ELR (cell line): ENCODE data around the gene TSPAN7.
A peak's percentile ranks its signal among the peaks of the same experiment; 100 is the strongest.

Source experiments
- DNase-seq: peaks from one replicate; pipeline ENCODE4 v3.0.0-alpha.2; 2015; ENCODE audit warnings: low read depth

The TSPAN7 gene, protein sequence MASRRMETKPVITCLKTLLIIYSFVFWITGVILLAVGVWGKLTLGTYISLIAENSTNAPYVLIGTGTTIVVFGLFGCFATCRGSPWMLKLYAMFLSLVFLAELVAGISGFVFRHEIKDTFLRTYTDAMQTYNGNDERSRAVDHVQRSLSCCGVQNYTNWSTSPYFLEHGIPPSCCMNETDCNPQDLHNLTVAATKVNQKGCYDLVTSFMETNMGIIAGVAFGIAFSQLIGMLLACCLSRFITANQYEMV

DNA sequence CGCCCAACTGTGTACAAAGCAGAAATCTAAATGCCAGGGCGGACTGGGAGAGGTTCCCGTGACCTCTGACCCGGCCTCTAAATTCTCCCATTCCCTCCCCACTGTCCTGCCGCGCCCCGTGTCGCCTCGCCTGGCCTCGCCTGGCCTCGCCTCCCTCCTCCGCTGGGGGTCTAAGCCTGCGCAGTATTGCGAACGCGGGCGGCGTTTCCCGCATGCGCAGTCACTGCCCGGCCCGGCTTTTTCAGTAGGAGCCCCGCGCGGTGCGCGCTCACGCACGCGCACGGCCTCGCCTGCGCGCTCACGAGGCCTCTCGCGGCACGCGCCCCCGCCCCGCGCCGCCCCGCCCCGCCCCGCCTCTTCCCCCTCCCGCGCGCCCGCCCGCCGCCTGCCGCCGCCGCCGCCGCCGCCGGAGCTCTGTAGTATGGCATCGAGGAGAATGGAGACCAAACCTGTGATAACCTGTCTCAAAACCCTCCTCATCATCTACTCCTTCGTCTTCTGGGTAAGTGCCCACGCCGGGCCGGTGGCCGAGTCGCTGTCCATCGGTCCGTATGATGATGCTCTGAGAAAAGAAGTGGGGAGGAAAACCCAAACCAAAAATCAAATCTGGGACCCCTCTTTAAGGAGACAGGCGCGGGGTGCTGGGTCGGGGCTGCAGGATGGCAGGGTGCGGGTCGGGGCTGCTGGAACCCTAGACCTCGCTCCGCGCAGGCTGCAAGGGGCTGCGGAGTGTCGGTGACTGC is at the start of gene TSPAN7:
Gene TSPAN7 (plus strand): TSS at position 417 of the 743 bp plus-strand sequence. CDS start 5 bp downstream, at position 422.
- DNase-seq = peak; percentile 66

DNA sequence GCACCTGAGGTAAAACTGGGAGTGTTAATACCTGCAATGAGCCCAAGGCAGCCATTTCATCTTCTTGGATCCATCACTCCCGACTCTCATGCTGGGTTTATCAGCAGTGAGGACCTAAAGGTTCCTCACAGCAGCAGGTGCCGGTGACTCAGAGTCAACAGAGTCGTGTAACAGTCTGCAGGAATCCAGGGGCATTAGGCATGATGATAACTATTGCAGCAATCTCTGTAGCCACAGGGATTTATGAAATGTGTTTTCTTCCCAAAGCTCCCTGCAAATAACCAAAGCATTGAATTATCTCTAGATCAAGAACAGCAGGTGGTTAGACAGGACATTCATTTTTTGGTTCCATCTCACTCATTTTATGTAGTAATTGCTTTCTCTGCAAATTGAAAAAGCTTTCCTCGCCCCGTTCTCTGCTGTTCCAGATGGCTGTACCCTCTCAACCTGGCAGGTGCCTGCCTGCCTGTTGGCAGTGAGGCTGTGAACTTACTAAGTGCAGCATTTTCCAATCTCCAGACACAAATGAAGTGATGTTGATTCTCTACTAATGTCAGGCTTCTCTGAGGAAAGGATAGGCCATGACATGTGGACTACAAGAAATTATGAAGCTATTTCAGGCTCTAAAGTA is 48.1 kb upstream of the TSPAN7 start:
- no peak for DNase-seq

DNA sequence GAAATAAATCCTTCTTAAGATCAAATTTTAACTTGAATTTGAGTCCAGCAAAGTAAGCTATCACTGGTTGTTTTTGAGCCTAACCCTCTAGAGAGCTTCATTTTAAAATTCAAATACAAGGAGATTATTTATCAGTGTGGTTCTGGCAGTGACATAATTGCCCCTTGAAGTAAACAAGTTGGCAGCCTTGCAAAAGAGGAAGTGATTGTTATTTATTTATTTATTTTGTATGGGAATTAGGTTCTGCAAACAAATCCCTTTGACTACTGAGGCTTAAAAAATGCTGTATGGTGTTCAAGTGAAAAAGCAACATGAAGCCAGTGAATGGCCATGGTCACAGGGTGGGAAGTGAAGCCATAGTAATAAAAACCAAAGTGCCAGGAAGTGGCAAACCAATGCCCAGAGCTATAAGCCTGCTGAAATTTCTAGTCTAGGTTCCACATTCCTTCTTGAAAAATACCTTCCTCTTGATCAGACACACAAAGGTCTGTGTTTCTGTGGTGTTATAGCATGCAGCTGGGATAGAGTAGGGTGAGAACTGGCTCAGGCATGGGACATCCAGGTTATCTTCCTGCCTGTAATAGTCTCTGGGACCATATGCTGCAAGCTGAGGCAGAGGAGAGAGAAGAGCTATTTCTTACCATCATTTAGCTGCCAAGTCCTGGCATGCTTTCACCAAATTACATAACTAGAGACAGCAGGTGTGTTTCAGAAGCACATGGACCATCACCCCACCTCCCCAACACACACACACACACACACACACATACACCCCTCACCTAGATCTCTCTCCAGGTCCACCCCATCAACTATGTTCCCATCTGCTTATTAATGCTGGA is 47.1 kb upstream of the TSPAN7 start:
- no peak for DNase-seq

DNA sequence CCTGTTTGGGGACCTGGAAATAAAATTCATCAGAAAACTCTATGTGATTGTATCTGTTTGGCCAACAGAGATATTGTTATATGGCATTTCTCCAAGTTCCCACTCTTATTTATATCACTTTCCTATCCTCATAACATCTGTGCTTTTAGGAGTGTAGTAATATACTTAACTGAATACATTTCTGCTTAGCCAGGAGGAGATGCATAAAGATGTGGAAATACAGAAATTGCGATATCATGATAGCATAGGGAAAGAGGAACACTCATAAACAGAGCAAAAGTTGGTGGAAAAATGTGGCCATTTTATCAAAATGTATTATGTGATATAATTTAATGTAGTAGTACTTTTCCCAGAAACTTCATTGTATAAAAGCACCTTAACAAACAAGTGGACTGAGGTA is 46.1 kb upstream of the TSPAN7 start:
- DNase-seq = no peak

DNA sequence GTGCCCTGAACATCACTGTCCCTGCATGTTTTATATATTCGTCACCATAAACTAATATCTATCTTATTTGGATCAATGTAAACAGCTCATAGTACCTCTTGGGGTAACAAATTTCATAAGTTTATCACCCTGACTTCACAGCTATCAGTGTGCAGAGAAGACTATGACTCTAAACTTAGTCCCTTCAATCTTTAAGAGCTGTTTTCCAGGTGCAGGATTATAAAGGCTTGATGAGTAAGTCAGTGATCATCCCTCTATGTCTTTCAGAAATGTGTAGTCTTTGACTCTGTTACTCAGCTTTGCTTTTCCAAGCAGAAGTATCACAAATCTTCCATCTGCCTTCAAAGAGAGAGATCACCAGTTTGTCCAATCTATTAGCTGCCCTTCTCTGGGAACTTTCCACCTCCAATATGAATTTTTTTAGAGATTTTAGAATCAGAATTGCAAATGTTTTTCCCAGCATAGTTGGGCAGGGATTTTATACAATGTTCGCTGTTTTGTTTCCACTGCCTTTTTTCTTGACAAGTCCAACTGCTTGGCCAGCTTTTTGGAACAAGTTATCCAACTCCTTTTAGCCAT is 45.1 kb upstream of the TSPAN7 start:
- DNase-seq = no peak

DNA sequence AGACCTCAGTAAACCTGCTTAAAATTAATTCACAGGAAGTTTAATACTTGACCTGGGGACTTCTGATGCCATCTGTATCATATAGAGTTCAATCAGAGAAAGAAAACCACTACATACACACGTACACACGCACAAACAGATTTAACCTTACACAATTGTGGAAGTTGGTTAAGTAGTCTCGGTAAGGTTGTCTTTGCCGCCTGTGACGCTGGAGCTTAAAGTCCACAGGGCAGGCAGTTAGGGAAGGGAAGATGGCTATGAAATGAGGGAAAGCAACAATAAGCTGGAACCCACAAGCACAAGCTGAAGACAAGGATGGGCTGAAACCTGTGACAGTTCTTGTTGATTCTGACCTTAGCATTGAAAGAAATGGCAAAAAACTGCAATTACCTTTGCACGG is 41.7 kb upstream of the TSPAN7 start:
- DNase-seq = no peak

DNA sequence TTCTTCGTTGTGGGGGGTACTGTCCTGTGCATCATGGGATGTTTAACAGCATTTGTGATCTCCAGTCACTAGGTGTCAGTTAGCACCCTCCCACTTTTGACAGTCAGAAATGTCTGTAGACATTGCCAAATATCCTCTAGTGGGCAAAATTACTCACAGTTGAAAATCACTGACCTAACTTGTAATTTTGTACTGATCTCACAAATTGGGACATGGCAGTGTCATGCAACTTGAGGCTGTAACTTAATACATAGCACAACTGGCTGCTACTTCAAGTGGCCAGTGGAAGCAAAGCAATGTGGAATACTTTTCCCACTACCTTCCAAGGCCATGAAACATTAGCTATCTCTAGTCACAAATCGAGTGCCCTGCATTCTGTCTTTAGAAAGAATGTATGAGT is 23.2 kb upstream of the TSPAN7 start:
- no peak for DNase-seq

DNA sequence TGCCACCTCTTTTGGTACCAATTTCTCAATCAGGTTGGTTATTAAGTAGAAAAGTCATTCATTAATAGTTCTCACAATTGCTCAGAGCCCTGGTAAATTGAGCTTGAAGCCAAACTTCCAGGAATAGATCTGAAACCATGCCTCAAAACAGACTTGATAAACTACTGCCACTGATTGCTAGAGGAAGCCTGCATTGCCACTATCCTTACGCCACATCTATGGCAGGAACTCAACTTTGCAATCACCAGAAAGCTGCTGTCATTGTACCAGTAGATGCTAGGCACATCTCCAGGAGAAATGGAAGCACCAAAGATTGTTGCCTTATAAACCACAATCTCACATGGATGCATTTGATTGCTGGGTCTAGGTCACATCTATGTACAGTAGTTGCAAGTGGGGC is 21.6 kb upstream of the TSPAN7 start:
- no peak for DNase-seq

DNA sequence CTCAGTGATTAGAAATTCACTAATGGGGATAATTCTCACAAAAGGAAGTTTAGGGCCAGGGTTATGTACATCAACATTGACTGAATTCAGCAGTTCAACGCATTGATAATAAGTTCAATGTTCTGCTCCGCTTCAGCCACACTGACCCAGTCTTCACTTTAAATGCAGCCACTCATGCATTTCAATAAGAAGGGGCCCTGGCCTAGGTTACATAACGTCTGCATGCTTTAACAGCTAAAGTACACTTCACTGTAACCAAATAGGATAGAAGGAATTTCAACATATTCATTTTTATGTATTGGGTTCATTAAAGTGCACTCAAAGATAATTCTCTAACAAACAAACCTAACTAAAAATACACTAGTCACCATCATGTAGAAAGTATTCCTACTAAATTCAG is 12.8 kb upstream of the TSPAN7 start:
- DNase-seq = no peak

DNA sequence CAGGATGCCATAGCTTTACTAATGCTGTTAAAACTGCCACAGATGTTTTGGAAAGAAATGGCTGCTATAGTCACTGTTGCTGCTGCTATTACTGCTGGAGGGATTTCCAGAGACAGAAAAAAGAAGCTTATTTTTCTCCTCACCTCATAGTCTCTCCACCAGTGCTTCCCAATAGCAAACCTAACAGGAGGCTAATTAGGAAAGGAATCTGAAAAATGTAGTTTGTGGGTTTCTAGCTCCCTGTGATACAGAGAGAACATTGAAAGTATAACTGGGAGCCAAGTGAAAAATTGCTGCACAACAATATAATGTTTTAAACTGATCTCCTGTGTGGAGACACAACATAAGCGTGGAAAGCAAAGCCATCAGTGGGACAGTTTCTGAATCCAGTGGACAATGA is 8.6 kb upstream of the TSPAN7 start:
- DNase-seq = no peak

DNA sequence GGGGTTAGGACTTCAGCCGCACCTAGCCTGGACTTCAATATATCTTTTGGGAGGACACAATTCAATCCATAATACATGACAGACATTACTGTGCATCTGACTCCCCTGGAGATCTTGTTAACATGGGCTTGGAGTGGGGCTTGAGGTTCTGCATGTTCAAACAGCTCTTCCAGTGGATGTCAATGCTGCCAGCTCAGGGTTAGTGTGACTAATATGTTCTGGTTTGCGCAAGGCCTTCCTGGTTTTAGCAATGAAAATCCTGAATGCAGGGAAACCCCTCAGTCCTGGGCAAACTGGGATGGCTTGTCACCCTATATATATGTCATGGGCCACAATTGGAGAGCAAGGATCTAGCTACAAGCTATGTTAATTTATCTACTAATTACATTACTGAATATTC is 2.7 kb upstream of the TSPAN7 start:
- no peak for DNase-seq

DNA sequence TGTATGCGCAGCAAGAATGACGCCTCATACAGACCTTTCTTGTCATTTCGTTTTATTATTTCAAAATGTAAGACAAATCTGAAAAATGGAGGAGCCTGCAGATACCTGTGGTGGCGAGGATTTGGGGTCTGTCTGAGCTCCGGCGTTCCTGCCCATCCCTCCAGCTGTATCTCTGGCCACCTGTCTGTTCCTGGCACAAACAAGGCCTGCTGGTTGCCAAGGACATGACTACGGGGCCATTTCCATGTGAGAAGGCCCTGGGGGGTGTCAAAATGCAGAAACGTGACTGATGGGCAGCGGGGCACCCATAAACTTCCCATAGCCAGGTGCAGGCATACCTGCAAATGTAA is 591 bp upstream of the TSPAN7 start:
- DNase-seq = no peak

DNA sequence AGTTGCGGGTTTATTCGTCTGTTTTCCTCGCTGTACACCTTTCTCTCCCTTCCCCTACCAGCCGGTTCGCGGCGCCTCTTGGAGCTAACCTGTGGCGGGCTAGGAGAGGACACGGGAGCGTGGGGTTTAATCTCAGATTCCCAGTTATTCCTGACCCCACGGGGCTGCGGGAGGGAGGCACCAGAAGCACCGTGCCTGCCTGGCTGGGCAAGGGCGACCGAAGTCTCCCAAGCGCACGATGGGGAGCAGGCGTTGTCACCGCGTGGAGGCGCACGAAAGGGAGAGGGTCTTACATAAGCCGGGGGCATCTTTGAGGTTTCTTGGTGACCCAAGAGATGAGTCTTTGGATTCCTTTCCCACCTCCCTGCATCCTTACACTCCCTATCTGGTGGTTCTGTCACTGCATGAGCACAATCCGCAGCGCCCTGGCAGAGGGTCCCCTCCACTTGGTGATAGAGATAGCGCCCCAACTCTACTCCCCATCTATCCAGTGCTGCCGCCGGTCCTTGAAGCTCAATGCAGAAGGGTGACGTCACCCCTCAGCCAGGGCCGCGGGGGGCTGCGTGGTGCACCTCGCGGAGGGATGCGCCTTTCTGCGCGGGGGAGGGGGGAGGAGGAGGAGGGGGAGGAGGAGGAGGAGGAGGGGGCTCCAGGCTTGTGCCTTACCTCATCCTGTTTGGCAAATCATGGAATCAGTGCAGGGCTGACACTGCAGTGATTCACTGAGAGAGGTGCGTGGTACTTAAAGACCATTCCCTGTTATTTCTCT is 793 bp downstream of the TSPAN7 start:
- DNase-seq = no peak

DNA sequence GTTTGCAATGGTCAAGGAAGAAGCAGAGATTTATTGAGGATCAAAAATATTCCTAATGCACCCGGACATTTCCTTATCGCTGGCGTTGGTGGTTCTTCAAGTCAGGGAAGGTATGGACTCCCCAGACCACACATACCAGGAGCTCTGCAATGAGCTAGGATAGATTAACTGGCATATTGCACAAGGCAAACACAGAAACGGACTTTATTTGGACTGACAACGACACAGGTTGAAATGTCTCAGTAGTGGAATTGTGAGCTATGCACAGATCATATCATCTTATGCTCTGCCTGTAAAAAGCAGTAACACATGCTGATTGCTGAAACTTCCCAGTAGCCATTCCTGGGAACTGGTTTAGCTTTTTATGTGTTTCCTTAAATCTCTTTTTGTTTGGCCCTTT is 1.7 kb downstream of the TSPAN7 start:
- DNase-seq = no peak

DNA sequence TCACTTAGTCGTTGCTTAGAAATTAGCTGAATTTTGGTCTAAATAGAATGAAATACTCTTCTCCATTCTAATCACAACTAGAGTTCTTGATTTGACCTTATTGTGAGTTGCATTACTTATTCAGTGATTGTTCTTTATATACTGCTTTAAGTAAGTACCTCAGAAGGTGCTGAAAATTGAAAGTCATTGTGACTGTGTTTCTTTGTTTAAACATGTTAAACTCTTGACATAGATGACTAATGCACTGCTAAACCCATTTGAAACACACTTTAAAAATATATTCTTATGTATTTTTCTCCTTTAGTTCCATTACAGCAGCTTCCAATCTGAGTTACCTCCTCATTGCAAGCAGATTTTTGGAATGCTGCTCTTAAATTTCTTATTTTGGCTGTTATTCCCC is 9.1 kb downstream of the TSPAN7 start:
- no peak for DNase-seq

DNA sequence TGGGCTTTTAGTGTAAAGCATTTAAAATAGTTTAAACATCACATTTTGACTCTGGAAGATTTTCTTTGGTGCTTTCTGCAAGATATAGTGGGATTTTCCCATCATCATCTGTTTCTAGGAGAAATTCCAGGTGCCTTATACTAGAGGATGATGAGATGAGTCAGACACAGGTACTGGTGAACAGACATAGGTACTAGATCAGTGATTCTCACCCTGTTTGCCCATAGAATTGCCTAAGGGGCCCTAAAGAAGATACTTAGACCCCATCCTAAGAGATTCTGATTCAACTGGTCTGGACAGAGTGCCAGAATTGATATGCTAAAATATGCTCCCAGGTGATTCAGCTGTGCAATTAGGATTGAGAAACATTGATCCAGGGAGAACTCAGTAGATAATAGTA is 9.7 kb downstream of the TSPAN7 start:
- no peak for DNase-seq

DNA sequence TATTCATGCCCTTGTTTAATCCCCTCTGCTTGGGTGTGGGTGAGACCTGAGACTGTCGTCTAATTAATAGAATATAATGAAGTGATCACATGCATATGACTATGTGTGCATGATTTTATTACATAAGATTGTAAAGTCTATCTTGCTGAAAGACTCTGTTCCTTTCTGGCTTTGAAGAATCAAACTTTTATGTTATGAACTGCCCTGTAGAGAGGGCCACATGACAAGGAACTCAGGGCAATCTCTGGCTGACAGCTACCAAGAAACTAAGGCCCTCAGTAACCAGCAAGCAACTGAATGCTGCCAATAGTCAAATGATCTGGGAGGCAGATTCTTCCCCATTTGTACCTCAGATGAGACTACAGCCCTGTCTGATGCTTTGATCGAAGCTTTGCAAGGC is 13.5 kb downstream of the TSPAN7 start:
- DNase-seq = no peak

DNA sequence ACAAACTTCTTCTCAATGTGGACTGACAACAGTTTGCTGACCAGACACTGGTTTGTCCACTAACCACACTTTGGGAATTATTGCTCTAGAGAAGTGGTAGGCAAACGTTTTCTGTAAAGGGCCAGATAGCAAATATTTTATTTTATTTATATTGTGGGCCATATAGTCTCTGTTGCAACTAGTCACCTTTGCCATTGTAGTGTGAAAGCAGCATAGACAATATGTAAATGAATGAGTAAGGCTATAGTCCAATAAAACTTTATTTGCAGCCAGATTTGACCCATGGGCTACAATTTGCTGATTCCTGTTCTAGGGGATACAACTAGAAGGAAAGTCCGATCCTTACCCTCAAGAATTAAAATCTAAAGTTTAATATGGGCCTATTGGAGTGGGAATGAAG is 14.5 kb downstream of the TSPAN7 start:
- no peak for DNase-seq

DNA sequence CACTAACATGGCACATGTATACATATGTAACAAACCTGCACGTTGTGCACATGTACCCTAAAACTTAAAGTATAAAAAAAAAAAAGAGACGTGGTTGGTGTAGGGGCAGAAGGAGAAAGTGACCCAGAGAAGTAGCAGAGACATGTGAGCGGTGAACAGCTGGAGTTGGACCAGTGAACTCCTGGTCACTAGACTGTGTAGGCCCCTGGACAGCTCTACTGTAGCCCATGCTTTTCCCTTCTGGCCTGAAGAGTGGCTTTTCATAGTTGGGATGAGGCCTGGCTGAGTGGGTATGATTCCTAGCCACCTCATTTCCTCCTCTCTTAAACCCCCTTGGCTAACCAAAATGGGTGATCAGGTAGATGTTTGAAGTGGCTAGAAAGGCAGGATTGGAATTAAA is 16.4 kb downstream of the TSPAN7 start:
- DNase-seq = no peak

DNA sequence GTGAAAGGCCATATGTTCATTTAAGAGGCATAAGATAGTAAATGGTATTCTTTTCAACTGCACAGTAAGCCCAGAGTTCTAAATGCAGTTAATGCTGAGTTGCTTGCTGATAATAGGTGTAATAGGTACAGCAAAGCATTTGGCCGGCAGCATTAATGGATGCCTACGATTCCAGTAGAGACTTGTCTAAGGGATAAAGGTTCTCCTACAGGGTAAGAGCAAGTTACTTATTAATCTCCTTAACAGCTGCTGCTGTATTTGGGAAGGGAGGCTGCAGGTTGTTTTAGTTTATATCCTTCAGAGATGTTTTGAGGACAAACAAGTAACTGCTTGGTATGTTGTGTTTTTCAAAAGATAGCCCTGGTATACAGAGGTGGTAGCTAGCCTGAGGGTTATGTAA is 16.8 kb downstream of the TSPAN7 start:
- no peak for DNase-seq

DNA sequence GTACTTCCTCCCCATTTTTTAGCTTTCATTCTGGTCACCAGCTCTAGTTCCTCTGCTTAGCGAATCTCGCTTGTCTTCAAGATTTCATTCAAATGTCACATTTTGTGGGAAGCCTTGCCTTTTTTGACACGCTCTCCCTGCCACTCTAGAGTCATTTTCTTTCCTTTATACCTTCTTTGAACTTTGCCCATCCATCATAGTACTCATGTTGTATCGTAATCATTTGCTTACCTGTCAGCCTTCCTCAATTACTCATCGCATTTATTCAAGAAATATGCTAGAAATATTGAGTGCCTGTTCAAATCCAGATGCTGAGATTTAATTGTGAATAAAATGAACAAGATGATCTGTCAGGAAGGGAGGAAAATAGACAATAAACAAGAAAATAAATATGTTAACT is 21.8 kb downstream of the TSPAN7 start:
- DNase-seq = no peak

DNA sequence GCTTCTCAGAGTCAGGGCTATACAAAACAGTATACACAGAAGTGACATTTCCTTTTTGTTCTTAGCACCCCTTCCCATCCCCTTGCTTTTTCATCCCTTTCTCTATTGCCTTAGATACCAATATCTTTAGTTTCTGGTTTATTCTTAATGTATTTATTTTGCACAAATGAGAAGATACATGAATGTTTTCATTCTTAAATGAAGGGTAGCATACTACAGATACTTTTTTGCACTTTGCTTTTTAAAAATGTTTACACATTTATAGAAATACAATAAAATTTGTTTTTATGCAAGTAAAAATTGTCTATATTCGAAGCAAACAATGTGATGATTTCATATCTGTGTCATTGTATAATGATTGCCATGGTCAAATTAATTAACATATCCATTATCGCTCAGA is 33.1 kb downstream of the TSPAN7 start:
- DNase-seq = no peak
